LNCAP (cell line): ENCODE data around the gene MAGEB3.

Source experiments
- CTCF ChIP-seq: fragments of 450-650 bp; IDR thresholded peaks from 2 replicates; pipeline ENCODE4 v1.5.1; 2017; ENCODE audit warnings: mild to moderate bottlenecking

MAGEB3 gene

GRCh38 chrX:30230395-30230794, at the start of gene MAGEB3:
Gene MAGEB3 (plus strand): TSS chrX:30230657. CDS start chrX:30235925, 5,268 bp downstream.
- TF ChIP-seq CTCF: no peak

- TF ChIP-seq CTCF: no peak
Observed at GRCh38 chrX:30181353-30181752, 49.1 kb upstream of the MAGEB3 start.

GRCh38 chrX:30183554-30183953, 46.9 kb upstream of the MAGEB3 start:
- no peak for TF ChIP-seq CTCF

GRCh38 chrX:30190426-30190825, 40.0 kb upstream of the MAGEB3 start:
- TF ChIP-seq CTCF: no peak

GRCh38 chrX:30196322-30196721, 34.1 kb upstream of the MAGEB3 start:
- peak; percentile 33; the same call in 1 of the 2 replicates for TF ChIP-seq CTCF

GRCh38 chrX:30212172-30212571, 18.3 kb upstream of the MAGEB3 start:
- no peak for TF ChIP-seq CTCF

GRCh38 chrX:30215357-30215843, 15.1 kb upstream of the MAGEB3 start, which contains the start of gene MAGEB2:
Gene MAGEB2 (plus strand): TSS chrX:30215563. CDS start chrX:30218581, 3,018 bp downstream.
- TF ChIP-seq CTCF: no peak

GRCh38 chrX:30217465-30217864, 13.0 kb upstream of the MAGEB3 start:
- no peak for TF ChIP-seq CTCF
